Muscle of arm (tissue), 12 donors: ENCODE data around the gene SSC5D. TPM values are rescaled to one million over a fixed set of nuclear protein-coding genes. Genes with fewer than 3 reads are reported as not detected.

Experiments
- DNase-seq: peaks from one replicate; pipeline ENCODE4 v3.0.0-alpha.2; 2013
- polyA plus RNA-seq, 12 donors: library from polyadenylated mRNA; unstranded; fragments of 120-200 nt; gene quantifications; one replicate each; pipeline ENCODE4 v1.2.1, GENCODE V29; 2013; ENCODE audit not compliant: insufficient read length in 12 of 12

Gene SSC5D
- polyA plus RNA-seq, 12 donors: 12.2 to 37.5 (median 19.3) TPM; not detected in 1

- DNase-seq: no peak
Measured at GRCh38 chr19:55453511-55454260, 34.5 kb upstream of the SSC5D start.

DNA sequence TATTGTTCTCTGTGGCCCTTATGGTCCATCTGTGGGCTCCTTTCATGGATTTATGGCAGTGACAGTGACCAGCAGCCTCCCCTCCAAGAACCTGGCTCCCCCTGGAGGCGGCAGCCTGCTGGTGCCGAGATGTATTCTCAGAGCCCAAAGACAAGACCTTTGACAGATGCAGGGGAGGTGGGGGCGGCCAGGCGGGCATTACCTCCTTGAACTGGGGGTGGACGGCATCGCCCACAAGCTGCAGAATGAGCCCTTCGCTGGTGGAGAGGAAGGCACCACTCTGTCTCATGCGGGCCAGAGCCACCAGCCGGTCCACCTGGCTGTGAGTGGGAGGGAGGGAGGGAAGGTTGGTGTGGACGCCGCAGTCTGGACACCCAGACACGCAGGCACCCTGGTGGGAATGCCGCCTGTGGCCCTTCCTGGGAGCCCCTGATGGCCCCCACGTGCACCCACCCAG, 33.4 kb upstream of the SSC5D start:
- DNase-seq: no peak

DNA sequence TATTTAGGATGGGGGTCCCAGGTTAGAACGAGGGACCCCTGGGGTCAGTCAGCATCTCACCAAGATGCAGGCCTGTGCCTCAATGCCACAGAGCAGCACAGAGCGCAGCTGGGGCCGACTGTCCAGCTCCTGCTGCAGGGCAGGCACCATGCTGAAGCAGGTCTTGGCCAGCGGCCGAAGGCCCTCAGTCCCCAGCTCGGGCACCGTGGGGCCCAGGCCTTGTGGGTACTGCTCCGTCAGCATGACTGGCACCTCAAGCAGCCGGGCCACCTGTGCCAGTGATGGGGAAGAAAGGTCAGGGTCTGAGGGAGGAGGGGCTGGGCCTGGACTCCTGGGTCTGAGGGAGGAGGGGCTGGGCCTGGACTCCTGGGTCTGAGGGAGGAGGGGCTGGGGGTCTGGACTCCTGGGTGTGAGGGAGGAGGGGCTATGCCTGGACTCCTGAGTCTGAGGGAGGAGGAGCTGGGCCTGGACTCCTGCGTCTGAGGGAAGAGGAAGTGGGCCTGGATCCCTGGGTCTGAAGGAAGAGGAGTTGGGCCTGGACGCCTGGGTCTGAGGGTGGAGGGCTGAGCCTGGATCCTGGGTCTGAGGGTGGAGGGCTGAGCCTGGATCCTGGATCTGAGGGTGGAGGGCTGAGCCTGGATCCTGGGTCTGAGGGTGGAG, 32.5 kb upstream of the SSC5D start:
- DNase-seq: no peak

DNA sequence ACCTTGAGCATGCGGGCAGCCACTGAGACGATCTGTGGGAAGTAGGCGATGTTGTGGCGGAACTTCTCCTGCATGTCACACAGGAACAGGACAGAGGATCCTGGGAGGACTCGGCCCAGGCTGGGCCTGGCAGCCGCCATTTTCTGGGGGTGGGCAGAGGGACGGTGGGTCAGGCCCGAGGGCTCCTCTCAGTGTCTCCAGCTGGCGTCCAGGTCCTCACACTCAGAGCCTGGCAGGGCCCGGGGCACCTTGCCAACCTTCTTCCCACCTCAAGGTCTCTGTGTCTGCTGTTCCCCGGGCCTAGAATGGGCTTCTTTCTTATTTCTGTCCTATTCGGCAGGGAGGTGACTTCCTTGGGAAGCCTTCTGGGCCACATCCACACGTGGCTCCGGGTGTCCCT, 31.9 kb upstream of the SSC5D start:
- DNase-seq: no peak

- DNase-seq: no peak
Measured at GRCh38 chr19:55457683-55458457, 30.4 kb upstream of the SSC5D start.

- DNase-seq: no peak
Measured at GRCh38 chr19:55459551-55459949, 28.7 kb upstream of the SSC5D start.

DNA sequence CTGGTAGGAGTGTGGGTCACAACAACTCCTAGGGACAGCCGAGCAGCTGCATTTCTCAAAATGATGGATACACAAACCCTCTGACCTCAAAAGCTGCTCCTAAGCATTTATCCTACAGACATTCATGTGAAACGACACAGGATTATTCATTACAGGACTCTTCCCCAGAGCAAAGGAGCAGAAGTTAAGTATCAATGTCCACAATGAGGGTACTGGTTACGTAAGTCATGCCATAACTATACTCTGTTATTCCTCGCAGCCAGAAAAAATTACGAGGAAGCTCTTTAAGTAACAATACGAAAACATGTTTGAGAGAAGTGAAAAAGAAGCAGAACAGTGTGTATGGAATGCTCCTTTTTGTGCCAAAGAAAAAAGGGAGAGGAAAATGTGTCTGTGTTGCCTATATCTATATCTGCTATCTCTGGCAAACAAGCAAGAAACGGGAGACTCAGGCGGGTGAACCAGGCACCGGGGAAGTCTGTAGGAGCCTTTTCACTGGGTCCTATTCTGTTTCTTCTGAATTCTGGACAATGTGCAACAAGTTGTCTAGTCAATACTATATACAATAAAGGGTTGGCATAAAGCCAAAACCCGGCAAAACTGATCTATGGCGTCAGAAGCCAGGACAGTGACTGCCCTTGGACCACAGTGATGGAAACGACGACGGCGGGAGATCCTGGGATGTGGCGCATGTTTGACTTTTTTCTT, 28.1 kb upstream of the SSC5D start:
- peak; percentile 53 for DNase-seq

GRCh38 chr19:55460670-55461258, 27.5 kb upstream of the SSC5D start:
- peak; percentile 92 for DNase-seq

- DNase-seq: peak; percentile 100
Measured at GRCh38 chr19:55461259-55461973, 26.8 kb upstream of the SSC5D start, which contains the start of gene ISOC2. TSS of gene ISOC2 (minus strand) at chr19:55461642. CDS start at chr19:55456486, 5,156 bp downstream.

- DNase-seq: peak; percentile 46
Measured at GRCh38 chr19:55461974-55462626, 26.1 kb upstream of the SSC5D start.

- DNase-seq: no peak
Measured at GRCh38 chr19:55462722-55463121, 25.5 kb upstream of the SSC5D start.

DNA sequence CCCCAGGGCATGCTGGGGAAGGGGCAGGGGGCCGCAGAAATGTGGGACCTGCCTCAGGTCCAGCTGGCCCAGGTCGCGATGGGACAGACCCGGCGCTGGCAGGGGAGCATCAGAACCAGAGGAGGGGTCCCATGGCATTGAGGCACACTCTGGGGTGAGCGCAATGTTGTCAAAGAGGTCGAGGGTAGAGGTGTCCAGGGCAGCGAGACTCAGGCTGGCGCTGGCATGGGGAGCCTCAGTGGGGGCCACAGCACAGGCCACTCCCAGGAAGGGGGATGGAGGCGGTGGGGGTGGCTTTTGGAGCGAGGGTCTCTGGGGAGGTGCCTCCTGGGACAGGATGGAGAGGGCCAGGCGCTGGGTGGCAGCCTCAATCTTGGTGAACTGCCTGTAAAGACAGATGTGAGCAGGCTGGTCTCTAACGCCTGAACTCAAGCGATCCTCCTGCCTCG, 24.6 kb upstream of the SSC5D start:
- no peak for DNase-seq

DNA sequence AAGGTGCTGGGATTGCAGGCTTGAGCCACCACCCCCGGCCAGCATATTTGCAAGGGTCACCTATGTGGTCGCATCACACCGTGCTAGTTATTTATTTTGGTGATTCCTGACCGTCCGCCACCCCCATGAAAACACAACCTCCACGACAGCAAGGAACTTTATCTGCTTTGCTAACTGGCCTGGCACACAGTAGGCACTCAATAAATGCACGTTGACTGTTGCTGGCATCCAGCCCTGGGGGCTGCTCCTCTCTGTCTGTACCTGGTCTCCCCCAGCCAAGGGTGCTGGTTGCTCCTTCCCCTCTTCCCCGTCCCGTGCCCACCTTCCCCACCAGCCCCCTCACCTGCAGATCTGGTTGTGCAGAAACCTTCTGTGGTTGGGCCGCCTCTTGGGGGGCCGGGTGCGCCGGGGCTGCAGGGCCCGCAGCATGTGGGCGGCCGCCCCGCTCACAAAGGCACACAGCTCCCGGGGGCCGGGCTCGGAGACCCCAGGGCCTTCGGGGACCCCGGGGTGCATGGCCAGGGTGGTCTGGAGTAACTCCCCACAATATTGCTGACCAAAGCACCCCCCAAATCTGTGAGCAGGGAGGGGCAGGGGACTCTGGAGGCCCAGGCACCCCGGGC, 24.1 kb upstream of the SSC5D start:
- no peak for DNase-seq

DNA sequence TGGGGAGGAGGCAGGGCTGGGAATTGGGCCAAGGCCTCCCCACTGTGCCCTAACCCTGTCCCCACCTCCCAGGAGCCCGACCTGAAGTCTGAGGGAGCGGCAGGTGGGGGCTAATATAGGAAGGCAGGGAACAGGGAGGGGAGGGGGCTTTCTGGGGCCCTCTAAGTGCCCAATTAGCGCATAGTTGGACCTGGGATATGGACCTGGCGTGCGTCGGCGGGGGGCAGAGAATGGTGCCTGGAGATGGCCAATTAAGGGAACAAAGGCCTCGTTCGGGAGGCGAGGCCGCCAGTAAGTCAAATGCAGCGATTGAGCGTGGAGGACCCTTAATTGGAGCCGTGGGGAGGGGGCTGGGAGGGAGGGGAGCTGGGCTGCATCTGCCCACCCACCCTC, 23.6 kb upstream of the SSC5D start, which contains the start of gene C19orf85:
TSS of gene C19orf85 (minus strand) at position 90 of the 393 bp plus-strand sequence. CDS start 197 bp downstream, outside the sequence.
- DNase-seq: no peak

DNA sequence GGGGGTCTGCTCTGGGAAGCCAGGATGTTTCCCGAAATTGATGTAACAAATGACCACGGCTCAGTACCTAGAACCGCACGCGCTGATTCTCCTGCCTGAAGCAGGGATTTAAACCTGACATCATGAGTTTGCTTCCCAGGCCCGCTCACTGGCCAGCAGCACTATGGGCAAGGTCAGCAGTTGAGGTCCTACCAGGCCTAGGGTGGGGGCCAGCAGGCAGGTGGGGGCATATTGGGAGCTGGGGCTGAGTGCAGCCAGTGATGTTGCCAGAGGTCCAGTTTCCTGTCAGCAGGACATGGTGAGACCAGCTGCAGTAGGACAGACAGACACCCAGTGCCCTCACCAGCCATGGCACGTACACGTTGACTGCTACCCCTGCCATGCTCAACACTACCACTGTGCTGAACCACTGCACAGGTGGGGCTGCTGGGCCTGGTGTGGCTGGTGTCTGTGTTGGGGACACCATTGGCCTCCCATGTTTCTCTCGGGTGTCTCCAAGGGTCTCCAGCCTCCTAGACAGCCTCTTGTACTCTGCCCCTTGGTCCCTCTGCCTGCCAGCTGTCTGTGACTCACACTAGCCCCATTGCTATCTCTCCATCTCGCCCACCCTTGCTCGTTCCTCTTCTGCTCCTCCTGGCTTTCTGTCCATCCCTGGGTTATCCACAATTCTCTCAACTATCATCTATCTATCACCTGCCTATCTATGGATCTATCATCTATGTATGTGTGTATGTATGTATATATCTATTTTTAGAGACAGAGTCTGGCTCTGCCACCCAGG, 22.6 kb upstream of the SSC5D start:
- DNase-seq: no peak

- no peak for DNase-seq
Measured at GRCh38 chr19:55466241-55466614, 22.0 kb upstream of the SSC5D start.

- peak; percentile 75 for DNase-seq
Measured at GRCh38 chr19:55467236-55468053, 20.8 kb upstream of the SSC5D start.

- DNase-seq: no peak
Measured at GRCh38 chr19:55468054-55468393, 20.2 kb upstream of the SSC5D start.
